Upper lobe of left lung (tissue), 6 donors: ENCODE measurements around the gene HIF1AN. TPM values are rescaled to one million over a fixed set of nuclear protein-coding genes. Genes with fewer than 3 reads are reported as not detected.

Experiments
- ATAC-seq, 2 donors: fragments of 200-7000 bp; cut with Tn5 transposase; one replicate each; pipeline ENCODE4 v1.9.1; 2022; ENCODE audit warnings: mild to moderate bottlenecking in 2 of 2, moderate library complexity in 2 of 2; ENCODE audit not compliant: low FRiP score in 2 of 2
- DNase-seq, 2 donors: peaks; one replicate each; pipeline ENCODE4 v3.0.0-alpha.2; 2019 to 2020
- H3K27ac ChIP-seq, 4 donors: fragments of 200-600 bp; sonication (generic); one replicate each; pipeline ENCODE4 v1.5.1; 2016 to 2019
- H3K27me3 ChIP-seq, 4 donors: fragments of 200-600 bp; sonication (generic); one replicate each; pipeline ENCODE4 v1.5.1; 2017 to 2019
- H3K36me3 ChIP-seq, 4 donors: fragments of 200-600 bp; sonication (generic); one replicate each; pipeline ENCODE4 v1.5.1; 2016 to 2019
- H3K4me1 ChIP-seq, 4 donors: fragments of 200-600 bp; sonication (generic); one replicate each; pipeline ENCODE4 v1.5.1; 2018 to 2019
- H3K4me3 ChIP-seq, 4 donors: fragments of 200-600 bp; sonication (generic); one replicate each; pipeline ENCODE4 v1.5.1; 2017 to 2019; ENCODE audit warnings: mild to moderate bottlenecking in 2 of 4, moderate library complexity in 1 of 4
- H3K9me3 ChIP-seq, 4 donors: fragments of 200-600 bp; sonication (generic); one replicate each; pipeline ENCODE4 v1.5.1; 2018 to 2019
- EP300 ChIP-seq, 4 donors: sonication (generic); formaldehyde crosslinking; IDR thresholded peaks; one replicate each; pipeline ENCODE4 v1.5.1; 2017; ENCODE audit warnings: antibody characterized with exemption in 4 of 4, control low read depth in 2 of 4
- POLR2A ChIP-seq, 4 donors: fragments of 450-650 bp; IDR thresholded peaks; one replicate each; pipeline ENCODE4 v1.5.1; 2016 to 2017; ENCODE audit warnings: antibody characterized with exemption in 4 of 4, mild to moderate bottlenecking in 2 of 4
- POLR2AphosphoS5 ChIP-seq, 2 donors: sonication (generic); formaldehyde crosslinking; IDR thresholded peaks; one replicate each; pipeline ENCODE4 v1.5.1; 2017; ENCODE audit warnings: antibody characterized with exemption in 2 of 2
- WGBS, 2 donors: methylation state at CpG; one replicate each; pipeline ENCODE4 v1.1.5; 2017 to 2018; 5-methylcytosine and 5-hydroxymethylcytosine counted together
- total RNA-seq, 6 donors: library from RNA; depleted of rRNA in 4 of 6; stranded (reverse); fragments of >200 nt in 4 of 6; gene quantifications; one replicate each; pipeline versions ENCODE4 v1.1.0 to v1.2.1, GENCODE V29; 2016 to 2021
- TF ChIP-seq, protein P1 (sequence below), 6 experiments: fragments of 450-650 bp in 4 of 6; fragments of 200-600 bp in 2 of 6; sonication (generic) in 2 of 6; IDR thresholded peaks; one replicate each; pipeline ENCODE4 v1.5.1; 2016 to 2019; ENCODE audit warnings: antibody characterized with exemption in 6 of 6
- donor health status: DM: no; HTN: no; CAD: no; lungs with moderate emphysema.
- donor health status: DM: no; HTN: yes; CAD: no; lungs with severe emphysema.

The HIF1AN gene
- total RNA-seq, 6 donors from 2014 or later, result 7.2 to 34.6 (median 18.4) TPM

DNA sequence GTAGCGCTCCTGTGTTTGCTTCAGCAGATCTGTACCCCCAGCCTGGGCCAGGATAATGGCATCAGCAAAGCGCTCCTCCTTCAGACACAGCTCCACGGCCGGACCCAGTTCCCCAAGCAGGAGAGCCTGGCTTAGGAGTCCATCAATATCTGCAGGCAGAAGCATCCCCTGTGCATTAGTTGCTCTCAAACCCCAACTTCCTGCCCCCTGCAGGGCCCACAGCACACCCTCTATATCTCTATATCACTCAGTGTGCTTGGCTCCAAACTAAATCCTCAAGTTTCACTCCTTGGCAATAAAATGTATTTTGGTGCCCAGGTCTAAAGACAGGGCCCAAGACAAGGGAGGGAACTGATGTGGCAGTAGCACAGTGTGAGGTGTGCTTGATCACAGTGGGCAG is 37.7 kb upstream of the HIF1AN start:
- H3K27ac ChIP-seq, result no peak overlapping the region
- H3K27me3 ChIP-seq, result no peaks in the 10 kb centered on the region
- no peak for TF ChIP-seq EP300 (IDR thresholded peaks at IDR 0.05)
- no peak for TF ChIP-seq POLR2A (IDR thresholded peaks at IDR 0.05)
- TF ChIP-seq POLR2AphosphoS5 (IDR thresholded peaks at IDR 0.05), result no peak
- TF ChIP-seq, protein P1, sequence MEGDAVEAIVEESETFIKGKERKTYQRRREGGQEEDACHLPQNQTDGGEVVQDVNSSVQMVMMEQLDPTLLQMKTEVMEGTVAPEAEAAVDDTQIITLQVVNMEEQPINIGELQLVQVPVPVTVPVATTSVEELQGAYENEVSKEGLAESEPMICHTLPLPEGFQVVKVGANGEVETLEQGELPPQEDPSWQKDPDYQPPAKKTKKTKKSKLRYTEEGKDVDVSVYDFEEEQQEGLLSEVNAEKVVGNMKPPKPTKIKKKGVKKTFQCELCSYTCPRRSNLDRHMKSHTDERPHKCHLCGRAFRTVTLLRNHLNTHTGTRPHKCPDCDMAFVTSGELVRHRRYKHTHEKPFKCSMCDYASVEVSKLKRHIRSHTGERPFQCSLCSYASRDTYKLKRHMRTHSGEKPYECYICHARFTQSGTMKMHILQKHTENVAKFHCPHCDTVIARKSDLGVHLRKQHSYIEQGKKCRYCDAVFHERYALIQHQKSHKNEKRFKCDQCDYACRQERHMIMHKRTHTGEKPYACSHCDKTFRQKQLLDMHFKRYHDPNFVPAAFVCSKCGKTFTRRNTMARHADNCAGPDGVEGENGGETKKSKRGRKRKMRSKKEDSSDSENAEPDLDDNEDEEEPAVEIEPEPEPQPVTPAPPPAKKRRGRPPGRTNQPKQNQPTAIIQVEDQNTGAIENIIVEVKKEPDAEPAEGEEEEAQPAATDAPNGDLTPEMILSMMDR (IDR thresholded peaks at IDR 0.05), result no peak
- no peak for ATAC-seq
- H3K9me3 ChIP-seq, result no peaks in the 10 kb centered on the region
- H3K4me1 ChIP-seq, result no peaks in the 10 kb centered on the region
- H3K36me3 ChIP-seq, result peaks cover 9 to 74% (median 45%) of the 10 kb centered on the region in 4 donors
- H3K4me3 ChIP-seq, result no peak overlapping the region
- no peak for DNase-seq
- WGBS, 2 donors, result 91 to 94% methylated on average over 3 to 4 of the region's 4 CpGs

- Histone ChIP-seq H3K27ac (no peak overlapping the region), H3K4me3 (no peak overlapping the region), H3K36me3 (peaks cover 9 to 61% (median 40%) of the 10 kb centered on the region in 4 donors), H3K4me1 (no peaks in the 10 kb centered on the region), H3K27me3 (no peaks in the 10 kb centered on the region), H3K9me3 (no peaks in the 10 kb centered on the region)
- ATAC-seq (no peak), DNase-seq (no peak)
- TF ChIP-seq POLR2A (IDR thresholded peaks at IDR 0.05) (no peak), EP300 (IDR thresholded peaks at IDR 0.05) (no peak), POLR2AphosphoS5 (IDR thresholded peaks at IDR 0.05) (no peak)
- TF ChIP-seq, protein P1 (IDR thresholded peaks at IDR 0.05), result no peak
Observed at GRCh38 chr10:100501423-100501822, 34.3 kb upstream of the HIF1AN start.

DNA sequence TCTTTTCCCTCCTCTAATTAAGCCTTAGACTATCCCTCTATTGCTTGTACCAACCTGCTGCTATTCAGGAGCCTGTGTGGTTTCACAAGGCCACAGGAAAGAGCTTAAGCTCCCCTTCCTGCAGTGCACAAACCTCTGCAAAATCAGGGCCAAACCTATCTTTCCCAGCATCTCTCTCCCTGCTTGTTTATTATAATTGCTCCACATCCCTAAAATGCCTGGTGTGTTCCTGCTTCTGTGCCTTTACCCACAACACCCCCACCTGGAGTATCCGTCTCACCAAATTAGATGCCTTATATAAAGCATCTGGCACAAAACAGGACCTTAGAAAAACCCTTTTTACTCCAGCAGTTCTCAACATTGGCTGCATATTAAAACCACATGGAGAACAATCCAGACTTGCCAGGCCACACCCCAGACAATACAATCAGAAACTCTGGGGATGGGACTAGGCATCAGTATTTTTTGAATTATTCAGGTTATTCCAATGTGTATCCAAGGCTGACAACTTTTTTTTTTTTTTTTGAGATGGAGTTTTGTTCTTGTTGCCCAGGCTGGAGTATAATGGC is 32.7 kb upstream of the HIF1AN start:
- no peak for DNase-seq
- H3K36me3 ChIP-seq, result peaks cover 4 to 59% (median 35%) of the 10 kb centered on the region in 4 donors
- ATAC-seq, result no peak
- WGBS, 2 donors, result 91 to 100% methylated on average over 1 of the region's 1 CpG
- H3K4me3 ChIP-seq, result no peak overlapping the region
- H3K4me1 ChIP-seq, result no peaks in the 10 kb centered on the region
- H3K27me3 ChIP-seq, result no peaks in the 10 kb centered on the region
- TF ChIP-seq, protein P1 (IDR thresholded peaks at IDR 0.05), result no peak
- TF ChIP-seq POLR2A (IDR thresholded peaks at IDR 0.05) (no peak), EP300 (IDR thresholded peaks at IDR 0.05) (no peak), POLR2AphosphoS5 (IDR thresholded peaks at IDR 0.05) (no peak)
- no peak overlapping the region for H3K27ac ChIP-seq
- H3K9me3 ChIP-seq, result no peaks in the 10 kb centered on the region

DNA sequence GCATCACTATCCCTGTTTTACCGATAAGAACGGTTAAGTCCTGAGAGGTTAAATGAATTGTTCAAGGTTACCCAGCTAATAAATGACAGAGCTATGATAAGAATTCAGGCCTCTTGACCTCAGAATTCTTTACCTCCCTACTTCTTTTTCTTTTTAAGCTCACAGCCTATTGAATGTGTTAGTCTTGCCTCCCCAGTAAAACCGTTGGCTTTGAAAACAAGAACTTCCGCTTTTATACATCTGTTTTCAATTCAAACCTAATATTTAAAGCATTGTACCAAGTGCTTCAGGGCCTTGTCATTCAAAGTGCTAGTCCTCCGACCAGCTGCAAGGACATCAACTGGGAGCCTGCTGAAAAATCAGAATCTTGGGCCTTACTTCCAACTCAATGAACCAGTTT is 31.6 kb upstream of the HIF1AN start:
- Histone ChIP-seq H3K27ac (no peak overlapping the region), H3K27me3 (no peaks in the 10 kb centered on the region), H3K4me3 (no peak overlapping the region), H3K4me1 (no peaks in the 10 kb centered on the region), H3K9me3 (no peaks in the 10 kb centered on the region), H3K36me3 (peaks cover 4 to 49% (median 30%) of the 10 kb centered on the region in 4 donors)
- TF ChIP-seq POLR2AphosphoS5 (IDR thresholded peaks at IDR 0.05) (no peak), POLR2A (IDR thresholded peaks at IDR 0.05) (no peak), EP300 (IDR thresholded peaks at IDR 0.05) (no peak)
- TF ChIP-seq, protein P1 (IDR thresholded peaks at IDR 0.05), result no peak
- 78 to 84% methylated on average over 5 of the region's 5 CpGs for WGBS, 2 donors
- DNase-seq (no peak), ATAC-seq (no peak)

DNA sequence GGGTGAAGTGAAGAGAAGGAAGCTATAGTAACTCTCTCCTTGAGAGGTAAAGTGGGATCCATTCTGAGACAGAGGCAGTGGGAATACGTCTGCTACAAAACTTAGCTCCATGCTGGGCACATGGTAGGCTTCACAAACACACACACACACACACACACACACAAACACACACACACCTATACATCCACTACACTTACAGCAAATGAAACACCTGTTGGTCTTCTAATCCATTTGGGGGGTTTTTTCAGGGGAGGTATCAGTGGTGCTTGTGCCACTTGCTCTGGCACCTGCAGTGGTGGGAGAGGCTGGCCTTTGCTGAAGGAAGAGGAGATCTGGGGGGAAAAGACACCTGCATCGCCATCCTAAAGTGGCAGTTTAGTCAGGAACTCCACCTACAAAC is 30.6 kb upstream of the HIF1AN start:
- no peak for DNase-seq
- TF ChIP-seq, protein P1 (IDR thresholded peaks at IDR 0.05), result no peak
- TF ChIP-seq POLR2AphosphoS5 (IDR thresholded peaks at IDR 0.05), result no peak
- TF ChIP-seq EP300 (IDR thresholded peaks at IDR 0.05), result no peak
- no peak for TF ChIP-seq POLR2A (IDR thresholded peaks at IDR 0.05)
- Histone ChIP-seq H3K4me3 (no peak overlapping the region), H3K9me3 (no peaks in the 10 kb centered on the region), H3K27ac (no peak overlapping the region), H3K36me3 (peaks cover 4 to 44% (median 26%) of the 10 kb centered on the region in 4 donors), H3K27me3 (no peaks in the 10 kb centered on the region), H3K4me1 (no peaks in the 10 kb centered on the region)
- 94 to 100% methylated on average over 2 of the region's 2 CpGs for WGBS, 2 donors
- no peak for ATAC-seq
